Ammon's horn (tissue), 1 donor: ENCODE data around the gene ALDH3B1.

Source experiments
- DNase-seq: peaks from one replicate; pipeline ENCODE4 v3.0.0-alpha.2; 2016; ENCODE audit warnings: low spot score

Gene ALDH3B1

GRCh38 chr11:68044145-68044813 is 34.2 kb downstream of the ALDH3B1 start:
- DNase-seq = no peak

- DNase-seq = no peak
Observed at GRCh38 chr11:68044898-68045351, 34.8 kb downstream of the ALDH3B1 start.

GRCh38 chr11:68047437-68048290 is 37.5 kb downstream of the ALDH3B1 start:
- DNase-seq = no peak

GRCh38 chr11:68048681-68049508 is 38.8 kb downstream of the ALDH3B1 start:
- no peak for DNase-seq

- no peak for DNase-seq
Observed at GRCh38 chr11:68049509-68050370, 39.6 kb downstream of the ALDH3B1 start.

- DNase-seq = no peak
Observed at GRCh38 chr11:68050371-68050841, 40.3 kb downstream of the ALDH3B1 start.

- DNase-seq = no peak
Observed at GRCh38 chr11:68051191-68052136, 41.3 kb downstream of the ALDH3B1 start.

GRCh38 chr11:68052137-68052873 is 42.2 kb downstream of the ALDH3B1 start:
- no peak for DNase-seq

- DNase-seq = no peak
Observed at GRCh38 chr11:68053117-68053516, 43.0 kb downstream of the ALDH3B1 start.

- DNase-seq = no peak
Observed at GRCh38 chr11:68053981-68054812, 44.1 kb downstream of the ALDH3B1 start.

GRCh38 chr11:68056317-68057285 is 46.5 kb downstream of the ALDH3B1 start:
- DNase-seq = no peak

- no peak for DNase-seq
Observed at GRCh38 chr11:68057807-68058206, 47.7 kb downstream of the ALDH3B1 start.

GRCh38 chr11:68061508-68061907 is 51.4 kb downstream of the ALDH3B1 start:
- DNase-seq = no peak

- no peak for DNase-seq
Observed at GRCh38 chr11:68064926-68065325, 54.8 kb downstream of the ALDH3B1 start.

GRCh38 chr11:68065841-68066240 is 55.7 kb downstream of the ALDH3B1 start:
- no peak for DNase-seq

- peak; percentile 58 for DNase-seq
Observed at GRCh38 chr11:68066742-68067141, 56.6 kb downstream of the ALDH3B1 start.

GRCh38 chr11:68067991-68068390 is 57.9 kb downstream of the ALDH3B1 start:
- DNase-seq = no peak
